NCI-H2196 treated with DMSO at 0.1 percent for 48 hours (cell line): ENCODE results near the gene SLC24A4.

Experiments used
- DNase-seq: peaks from one replicate; lab custom pipeline; 2025; ENCODE audit not compliant: unreplicated experiment; lab: John Stamatoyannopoulos, UW

The SLC24A4 gene

DNA sequence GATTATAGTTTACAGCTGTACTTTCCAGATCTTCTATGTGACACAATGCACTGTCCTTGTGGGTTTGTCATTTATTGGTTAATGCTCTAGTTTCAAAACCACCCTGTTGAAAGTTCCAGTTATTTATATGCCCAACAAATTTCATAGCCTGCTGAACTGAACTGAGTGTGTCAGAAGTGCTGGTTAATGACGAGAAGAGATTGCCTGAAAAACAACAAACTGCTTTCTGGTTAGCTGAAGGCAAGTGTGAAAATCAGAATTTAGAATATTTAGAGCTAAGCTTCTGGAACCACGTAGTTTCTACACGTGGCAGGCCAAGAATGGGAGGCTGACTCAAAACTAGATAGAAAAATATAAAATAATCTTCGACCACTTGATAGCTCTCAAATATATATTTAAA is 171.5 kb downstream of the SLC24A4 start:
- DNase-seq = no peak

DNA sequence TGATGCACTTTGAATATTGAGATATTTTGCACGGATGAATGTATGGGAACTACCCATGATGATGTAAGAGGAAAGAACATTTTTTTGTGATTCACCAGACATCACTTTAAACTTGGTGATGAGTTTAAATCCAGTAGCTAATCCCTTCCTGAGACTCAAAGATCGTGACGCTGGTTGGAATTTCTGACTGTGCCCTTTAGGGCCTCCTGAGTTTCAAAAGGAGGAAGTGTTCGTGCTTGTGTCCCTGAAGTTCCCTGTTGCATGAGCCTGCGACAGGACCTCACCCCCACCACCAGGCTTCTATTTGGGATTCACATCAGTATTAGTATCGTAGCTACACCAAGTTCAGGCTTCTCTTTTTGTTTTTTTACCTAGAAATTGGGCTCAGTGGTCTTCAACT is 172.1 kb downstream of the SLC24A4 start:
- no peak for DNase-seq

- no peak for DNase-seq
Observed at GRCh38 chr14:92496191-92496857, 173.4 kb downstream of the SLC24A4 start.

DNA sequence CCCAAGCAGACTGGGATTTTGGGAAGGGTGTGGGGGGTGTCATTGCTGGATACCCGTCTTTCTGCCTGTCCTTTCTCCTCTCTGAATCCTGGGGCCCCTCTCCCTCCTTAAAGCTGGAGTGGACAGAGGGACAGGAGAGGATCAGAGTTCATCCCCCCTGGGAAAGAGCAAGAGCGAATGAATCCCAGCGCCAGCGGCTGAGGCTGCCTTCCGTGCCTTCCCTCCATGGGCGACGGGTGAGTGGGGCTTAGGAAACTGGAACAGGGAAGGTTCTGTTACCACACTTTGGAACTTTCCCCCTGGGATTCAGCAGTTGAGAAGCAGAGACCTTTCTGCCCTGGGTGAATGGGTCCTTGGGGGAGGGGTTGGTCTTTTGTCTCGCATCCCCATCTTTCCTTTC is 174.4 kb downstream of the SLC24A4 start:
- no peak for DNase-seq

DNA sequence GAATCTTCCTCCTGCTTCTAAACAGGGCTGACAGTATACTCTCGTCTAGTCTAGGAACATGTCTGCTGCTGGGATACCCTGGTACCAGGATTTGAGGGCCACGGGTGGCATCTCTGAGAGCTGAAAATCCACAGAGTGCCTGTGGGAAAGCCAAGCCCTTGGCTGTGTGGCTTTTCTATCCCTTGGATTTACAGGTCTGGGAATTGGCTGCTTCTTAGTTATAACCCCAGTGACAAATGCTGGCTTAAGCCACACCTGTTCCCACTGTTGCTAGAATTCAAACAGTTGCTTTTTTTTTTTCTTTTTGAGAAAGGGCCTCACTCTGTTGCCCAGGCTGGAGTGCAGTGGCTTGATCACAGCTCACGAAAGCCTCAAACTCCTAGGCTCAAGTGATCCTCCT is 176.3 kb downstream of the SLC24A4 start:
- DNase-seq = no peak

GRCh38 chr14:92500491-92500941 is 177.6 kb downstream of the SLC24A4 start:
- DNase-seq = no peak

- no peak for DNase-seq
Observed at GRCh38 chr14:92501891-92502351, 179.0 kb downstream of the SLC24A4 start.

GRCh38 chr14:92502541-92503286 is 179.7 kb downstream of the SLC24A4 start:
- no peak for DNase-seq

GRCh38 chr14:92503756-92504491 is 181.0 kb downstream of the SLC24A4 start:
- DNase-seq = no peak

DNA sequence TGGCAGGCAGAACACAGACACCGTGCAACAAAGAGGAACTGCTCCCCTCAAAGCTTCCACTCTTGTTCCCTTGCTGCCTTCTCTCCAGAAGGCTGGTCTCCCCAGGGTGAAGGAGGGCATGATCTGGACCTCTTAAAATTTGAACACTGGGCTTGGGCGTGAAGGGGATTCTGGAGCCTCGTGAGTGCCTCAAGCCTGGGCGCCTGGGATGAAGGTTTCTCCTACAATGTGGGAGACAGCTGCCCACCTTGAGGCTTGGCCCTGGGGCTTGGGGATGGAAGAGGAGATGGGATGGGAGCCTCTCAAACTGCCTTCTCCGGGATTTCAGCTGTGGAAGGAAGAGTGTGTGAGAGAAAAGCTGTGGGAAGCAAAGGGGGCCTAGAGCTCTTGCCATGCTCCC is 182.9 kb downstream of the SLC24A4 start:
- DNase-seq = no peak

GRCh38 chr14:92506231-92506630 is 183.3 kb downstream of the SLC24A4 start:
- DNase-seq = no peak

- peak; percentile 18 for DNase-seq
Observed at GRCh38 chr14:92507174-92507768, 184.3 kb downstream of the SLC24A4 start.

GRCh38 chr14:92510972-92511371 is 188.0 kb downstream of the SLC24A4 start:
- DNase-seq = no peak

DNA sequence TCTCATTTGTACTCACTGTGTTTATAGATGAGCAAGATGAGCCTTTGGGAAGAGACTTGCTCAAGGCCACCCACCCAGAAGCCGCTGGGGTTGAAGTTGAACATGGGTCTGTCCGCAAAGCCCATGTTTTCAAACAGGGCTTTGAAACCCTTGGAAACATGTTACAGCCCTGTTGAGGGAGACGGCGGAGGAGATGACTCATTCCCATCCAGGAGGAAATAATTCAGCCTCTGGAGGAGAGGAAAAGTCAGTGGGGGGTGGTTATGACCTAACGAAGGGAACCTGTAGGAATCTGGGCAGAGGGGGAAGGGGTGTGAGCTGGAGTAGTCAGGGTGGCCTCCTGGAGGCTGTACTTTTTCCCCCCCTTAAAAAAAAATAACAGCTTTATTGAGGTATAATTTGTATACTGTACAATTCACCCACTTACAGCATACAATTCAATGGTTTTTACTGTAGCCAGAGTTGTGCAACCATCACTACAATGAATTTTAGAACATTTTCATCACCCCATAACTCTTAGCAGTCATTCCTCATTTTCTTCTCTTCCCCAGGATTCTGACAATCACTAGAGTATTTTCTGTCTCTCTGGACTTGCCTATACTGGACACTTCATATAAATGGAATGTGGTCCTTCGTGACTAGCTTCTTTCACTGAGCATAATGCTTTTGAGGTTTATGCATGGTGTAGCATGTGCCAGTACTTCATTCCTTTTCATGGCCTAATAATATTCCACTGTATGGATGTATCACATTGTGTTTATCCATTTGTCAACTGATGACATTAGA is 188.7 kb downstream of the SLC24A4 start:
- DNase-seq = no peak

DNA sequence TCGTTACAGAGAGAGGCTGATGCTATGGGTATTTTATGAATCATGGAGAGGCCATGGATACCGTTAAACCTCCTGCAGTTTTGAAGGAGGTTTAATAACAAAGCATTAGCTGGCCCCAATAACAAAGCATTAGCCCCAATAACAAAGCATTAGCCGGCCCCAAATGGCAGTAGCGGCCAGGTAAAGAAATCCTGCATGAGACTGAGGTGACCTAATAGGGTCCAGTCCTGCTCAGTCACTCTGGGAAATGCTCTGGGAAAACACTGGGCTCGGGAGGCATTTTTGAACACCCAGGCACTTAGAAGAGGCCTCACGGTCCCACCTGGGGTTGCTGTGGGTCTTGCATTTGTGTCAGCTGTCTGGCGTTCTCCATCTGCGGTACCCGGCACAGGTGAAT is 189.8 kb downstream of the SLC24A4 start:
- DNase-seq = no peak

DNA sequence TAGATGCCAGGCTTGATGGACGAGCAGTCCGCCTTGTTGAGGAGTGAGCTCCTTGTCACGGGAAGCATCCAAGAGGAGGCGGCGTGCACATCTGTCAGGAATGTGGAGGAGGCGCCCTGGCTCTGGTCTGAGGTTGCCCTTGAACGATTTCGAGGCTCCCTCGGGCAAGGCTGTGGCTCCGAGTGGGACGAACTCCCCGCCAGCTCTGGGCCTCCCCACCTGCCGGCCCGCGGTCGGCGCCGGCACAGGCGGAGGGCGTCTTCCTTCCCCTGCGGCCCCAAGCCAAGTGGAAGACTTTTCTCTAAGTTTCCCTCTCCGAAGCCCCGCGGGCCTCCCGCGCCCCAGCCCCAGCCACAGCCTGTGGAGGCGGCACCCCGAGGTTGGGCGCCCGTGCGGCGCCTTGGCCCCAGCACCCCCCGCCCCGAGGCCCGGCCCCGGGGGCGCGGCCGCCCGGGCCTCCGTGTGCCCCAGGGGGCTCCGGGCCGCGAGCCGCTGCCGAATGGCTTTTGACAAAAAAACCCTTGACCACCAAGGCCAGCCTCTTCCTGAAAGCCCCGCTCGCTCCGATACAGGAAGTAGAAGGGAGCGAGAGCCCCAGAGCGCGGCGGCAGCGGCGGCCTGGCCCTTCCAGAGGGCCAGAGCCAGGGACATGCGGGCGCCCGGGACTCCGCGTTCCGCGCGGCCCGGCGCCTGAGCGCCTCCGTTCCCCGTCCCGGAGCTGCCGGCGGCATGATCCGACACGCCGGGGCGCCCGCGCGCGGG is 190.4 kb downstream of the SLC24A4 start, which contains the start of gene RIN3:
Gene RIN3 (plus strand): TSS at position 578 of the 762 bp plus-strand sequence. CDS start 152 bp downstream, at position 730.
- DNase-seq = no peak

- no peak for DNase-seq
Observed at GRCh38 chr14:92513966-92514843, 191.2 kb downstream of the SLC24A4 start.

DNA sequence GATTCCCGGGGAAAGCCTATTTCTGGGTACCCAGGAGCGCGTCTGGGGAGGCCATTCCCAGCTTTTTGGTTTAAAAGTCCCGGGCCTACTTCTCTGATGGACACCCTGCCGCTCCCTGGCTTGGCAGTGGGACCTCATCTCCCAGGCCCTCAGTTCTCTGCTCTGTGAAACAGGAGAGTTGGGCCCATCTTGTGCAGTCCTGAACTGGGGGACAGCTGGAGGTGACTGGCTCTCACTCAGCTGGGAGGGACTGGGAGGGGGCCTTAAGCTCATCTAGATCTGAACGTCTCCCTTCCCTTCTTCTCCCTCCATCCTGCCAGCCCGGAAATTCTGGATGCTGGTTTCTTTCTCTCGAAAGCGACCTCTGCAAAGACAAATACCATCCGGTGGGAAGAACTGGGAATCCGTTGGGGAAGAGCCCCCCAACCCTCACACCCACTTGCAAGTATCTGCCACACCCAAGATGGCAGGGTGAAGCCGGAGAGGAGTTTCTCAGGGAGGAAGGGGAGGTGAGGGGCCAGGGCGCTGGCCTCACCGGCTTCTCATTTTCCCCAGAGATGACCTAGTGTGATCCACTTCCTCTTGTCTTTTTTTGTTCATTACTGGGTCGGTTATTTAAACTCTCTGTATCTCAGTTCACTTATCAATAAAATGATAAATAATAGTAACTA is 192.0 kb downstream of the SLC24A4 start:
- DNase-seq = no peak
